IPS-NIHi7 (cell line): ENCODE data around the gene TRIM71.
A peak's percentile ranks its signal among the peaks of the same experiment; 100 is the strongest.

Experiments used
- DNase-seq: peaks from one replicate; pipeline ENCODE4 v3.0.0; 2012; ENCODE audit warnings: mixed read lengths; ENCODE audit errors: extremely low spot score

TRIM71 gene

DNA sequence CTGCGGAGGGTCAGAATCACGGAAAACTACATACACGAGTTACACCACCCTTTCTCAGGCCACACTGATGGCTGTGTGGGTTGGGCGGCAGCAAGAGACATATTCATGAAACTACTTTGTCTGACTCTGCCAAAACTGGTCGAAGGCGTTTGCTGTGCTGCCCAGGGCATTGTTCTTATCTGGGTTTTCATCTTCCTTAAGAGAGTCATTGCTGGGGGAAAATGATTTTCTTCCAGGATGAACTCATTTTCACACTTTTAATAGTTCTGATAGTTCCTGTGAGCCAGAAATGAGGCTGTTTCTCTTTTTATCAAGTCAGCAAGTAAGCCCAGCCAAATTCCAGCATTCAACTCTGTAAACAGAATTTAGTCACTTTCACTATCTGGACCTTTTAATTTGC, 47.6 kb downstream of the TRIM71 start:
- no peak for DNase-seq

- no peak for DNase-seq
Observed at GRCh38 chr3:32866533-32866932, 48.7 kb downstream of the TRIM71 start.

- DNase-seq, result no peak
Observed at GRCh38 chr3:32867954-32868353, 50.2 kb downstream of the TRIM71 start.

DNA sequence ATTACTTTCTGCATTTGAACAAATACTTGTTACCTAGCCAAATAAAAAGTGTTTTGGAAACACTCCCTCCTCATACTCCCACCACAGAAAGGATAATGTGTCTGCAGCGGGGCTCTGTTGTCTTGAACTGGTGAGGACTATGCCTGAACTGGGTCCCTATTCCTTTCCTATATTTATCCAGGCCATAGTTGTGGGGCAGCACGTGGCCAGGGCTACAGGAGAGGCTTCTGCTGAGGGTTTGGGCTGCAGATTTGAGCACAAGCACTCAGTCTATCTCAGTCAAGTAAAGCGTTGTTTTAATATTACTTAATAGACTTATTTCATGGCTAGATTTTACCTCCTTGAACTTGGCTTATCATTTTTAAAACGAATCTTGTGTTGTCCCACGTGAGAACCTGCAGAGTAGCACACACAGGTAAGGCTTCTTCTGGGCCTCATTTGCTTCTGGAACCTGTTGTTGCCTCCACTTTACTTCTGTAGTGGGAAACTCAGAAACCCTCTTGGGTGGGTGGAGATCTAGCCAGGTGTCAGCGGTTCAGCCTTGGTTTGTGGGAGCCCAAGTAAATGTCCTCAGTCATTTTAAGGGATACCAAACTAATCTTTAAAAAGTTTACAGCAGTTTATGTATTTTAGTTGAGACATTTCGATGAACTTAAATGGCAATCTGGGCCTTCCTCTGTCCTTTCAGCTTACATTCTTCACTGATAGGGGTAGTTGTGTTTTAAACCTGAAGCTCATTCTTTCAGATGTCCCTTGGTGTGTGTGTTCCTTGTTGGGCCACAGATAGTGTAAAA, 51.1 kb downstream of the TRIM71 start:
- no peak for DNase-seq

DNA sequence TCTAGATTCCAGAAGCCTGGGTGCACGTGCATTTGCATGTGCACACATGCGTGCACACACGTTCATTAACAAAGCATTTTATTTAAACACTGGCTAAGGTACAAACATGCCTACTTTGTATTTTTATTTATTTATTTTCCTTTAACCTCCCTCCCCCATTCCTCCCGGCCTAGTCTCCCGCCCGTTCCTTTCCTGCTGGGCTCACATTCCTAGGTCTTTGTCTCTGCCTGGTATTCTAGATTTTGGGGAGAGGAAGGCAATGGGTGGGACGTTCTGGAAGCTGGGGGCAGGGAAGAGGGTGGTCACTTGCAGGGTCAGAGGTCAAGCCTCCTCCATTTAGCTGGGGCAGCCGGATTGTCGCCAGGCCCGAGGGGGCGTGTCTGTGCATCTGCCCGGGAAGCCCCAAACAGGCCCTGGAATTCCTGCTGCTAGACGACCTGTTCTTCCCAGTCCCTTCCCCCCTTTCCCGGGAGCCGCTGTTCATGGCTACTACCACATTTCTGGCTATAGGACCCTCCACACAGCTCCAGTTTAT, 51.8 kb downstream of the TRIM71 start:
- DNase-seq, result peak; percentile 95

DNA sequence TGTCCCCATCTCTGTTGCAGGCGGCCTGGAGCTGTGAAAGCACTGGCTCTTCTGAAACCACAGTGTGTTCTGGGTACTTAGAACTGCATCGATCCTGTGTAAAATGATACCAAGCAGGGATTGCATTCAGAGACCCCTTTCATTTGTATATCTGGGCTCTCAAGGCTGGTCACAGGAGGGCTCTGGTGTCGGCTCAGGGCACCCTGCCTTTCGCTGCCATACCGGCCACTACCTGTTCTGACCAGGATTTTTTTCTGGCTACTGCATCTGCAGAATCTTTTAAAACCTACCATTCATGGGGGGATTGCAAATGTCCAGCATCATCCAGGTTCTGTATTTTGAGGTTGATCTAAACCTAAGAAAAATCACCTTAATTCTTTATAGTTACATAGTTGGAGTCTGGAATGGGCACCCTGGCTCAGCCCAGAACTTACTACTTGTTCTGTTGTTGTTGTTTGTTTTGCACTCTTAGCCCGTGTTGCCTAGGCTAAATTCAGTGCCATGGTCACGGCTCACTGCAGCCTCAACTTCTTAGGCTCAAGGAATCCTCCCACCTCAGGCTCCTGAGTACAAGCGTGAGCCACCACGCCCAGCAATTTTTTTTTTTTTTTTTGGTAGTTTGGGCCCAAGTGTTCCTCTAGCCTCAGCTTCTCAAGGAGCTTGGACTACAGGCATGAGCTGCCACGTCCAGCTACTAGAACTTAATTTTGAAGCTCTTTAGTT, 52.7 kb downstream of the TRIM71 start:
- no peak for DNase-seq

GRCh38 chr3:32871273-32871672, 53.5 kb downstream of the TRIM71 start:
- no peak for DNase-seq

DNA sequence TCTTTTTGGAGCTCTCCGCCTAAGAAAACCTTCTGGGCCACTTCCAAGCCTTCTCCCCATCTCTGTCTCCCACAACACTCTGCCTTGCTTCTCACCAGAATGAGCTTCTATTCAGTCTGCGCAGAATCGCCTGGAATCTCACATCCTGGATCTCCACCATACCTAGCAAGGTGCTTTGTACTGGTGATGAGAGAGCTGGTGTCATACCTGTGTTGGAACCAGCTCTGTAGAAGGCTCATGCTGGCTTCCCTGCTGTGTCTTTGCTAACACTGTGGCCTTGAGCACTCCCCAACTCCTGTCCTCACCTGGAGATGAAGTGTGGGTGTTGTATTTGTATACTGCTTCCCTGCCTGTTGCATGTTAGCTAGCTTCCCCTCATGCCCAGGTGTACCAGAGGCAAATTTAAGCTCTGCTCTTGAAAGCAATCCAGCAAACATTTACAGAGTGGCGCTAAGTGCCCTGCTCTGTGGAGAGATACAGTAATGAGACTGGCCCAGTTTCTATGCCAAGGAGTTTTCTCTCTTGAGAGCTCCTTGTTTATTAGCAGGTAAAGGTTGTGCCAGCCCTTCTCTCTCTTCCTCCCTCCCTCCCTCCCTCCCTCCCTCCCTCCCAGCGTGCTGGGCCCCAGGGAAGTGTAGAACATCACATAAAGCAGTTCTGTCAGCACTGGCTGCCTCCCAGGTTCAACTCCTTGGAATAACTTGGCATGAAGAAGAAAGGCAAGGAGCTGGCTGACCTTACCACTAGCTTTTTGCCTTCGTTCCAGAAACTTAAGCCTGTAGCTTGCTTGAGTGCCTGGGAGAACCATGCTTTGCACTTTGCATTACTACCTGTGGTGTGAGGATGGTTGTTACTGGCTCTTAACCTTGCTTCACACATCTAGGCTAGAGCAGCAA, 54.9 kb downstream of the TRIM71 start:
- no peak for DNase-seq

DNA sequence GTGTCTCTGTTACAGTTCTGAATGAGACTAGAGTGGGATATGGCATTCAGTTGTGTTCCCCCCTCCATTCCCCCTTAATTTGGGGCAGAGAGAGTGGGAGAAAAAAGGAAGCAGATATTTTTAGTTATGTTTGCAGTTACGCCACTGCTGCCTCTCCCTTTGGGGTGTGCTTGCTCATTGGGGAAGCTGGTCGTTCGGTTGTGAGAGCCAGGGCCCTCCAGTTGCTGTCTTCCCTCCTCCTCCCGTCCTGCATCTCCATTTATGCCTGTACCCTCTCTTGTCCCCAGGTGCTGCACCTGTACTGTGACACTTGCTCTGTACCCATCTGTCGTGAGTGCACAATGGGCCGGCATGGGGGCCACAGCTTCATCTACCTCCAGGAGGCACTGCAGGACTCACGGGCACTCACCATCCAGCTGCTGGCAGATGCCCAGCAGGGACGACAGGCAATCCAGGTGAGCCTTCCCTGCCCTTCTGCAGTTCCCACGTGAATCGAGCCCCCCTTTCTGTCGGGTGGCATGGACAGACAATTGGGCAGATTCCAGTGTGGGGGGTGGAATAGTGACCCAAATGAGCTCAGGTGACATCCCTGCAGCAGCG, 55.8 kb downstream of the TRIM71 start:
- no peak for DNase-seq

- DNase-seq, result no peak
Observed at GRCh38 chr3:32876920-32877319, 59.1 kb downstream of the TRIM71 start.

GRCh38 chr3:32877598-32877997, 59.8 kb downstream of the TRIM71 start:
- DNase-seq, result no peak

DNA sequence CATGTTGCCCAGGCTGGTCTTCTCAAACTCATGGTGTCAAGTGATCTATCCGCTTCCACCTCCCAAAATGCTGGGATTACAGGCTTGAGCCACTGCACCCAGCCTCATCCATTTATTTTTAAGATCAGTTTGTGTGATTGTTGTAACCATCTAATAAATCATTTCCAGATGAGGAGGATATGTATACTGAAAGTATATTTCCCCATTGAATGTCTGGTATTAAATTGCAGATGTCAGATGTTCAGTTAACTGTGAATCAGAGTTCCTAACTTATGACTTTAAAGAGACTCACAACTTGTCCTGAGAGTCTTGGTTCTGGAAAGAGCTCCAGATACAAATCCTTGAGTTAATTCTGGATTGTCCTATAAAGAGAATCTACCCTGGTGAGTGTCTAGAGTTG, 62.4 kb downstream of the TRIM71 start:
- DNase-seq, result no peak

DNA sequence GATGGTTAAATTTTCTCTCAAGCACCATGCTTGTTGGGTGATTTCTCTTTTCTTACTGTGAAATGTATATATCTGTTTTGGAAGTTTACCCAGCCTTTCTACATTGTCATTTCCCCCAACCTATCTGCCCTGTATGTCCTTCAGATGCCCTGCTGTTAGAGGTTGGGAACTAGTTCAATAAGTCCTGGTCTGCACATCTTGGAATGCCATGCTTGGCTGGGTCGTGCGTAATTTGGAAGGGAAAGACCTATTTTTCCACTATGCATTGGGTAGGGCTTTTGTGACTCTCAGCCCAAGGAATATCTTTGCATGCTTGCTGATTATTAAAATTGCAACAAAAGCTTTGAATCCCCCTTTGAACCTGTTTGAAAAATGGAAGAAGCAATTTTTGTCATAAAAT, 63.8 kb downstream of the TRIM71 start:
- no peak for DNase-seq

DNA sequence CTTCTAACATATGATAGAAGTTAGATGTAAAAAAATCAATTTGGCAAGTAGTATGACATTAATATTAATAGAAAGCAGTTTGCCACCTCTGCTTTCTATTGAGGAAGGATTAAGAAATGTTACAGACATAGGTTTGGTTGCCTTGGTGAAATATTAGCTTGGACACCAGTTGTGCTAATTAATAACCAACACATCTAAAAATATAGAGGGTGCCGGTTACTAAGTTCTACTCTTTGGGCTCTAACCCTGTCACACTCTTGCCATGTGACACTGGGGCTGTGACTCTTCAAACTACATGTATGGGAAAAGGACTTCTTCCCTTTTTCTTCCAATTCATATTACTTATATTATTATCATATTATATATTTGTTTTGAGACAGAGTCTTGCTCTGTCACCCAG, 64.4 kb downstream of the TRIM71 start:
- no peak for DNase-seq

DNA sequence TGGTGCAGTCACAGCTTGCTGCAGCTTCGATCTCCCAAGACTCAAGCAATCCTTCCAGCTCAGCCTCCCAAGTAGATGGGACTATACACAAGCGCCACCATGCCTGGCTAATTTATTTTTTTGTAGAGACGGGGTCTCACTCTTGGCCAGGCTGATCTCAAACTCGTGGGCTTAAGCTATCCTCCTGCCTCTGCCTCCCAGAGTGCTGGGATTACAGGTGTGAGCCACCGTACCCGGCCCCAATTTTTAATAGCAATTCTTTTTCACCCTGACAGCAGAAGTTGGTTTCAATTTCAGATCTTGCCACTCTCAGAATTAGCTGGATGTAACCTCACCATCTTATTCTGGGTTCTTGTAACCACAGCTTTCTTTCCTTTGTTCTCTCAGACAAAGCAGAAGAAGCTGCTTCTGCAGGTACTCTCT, 64.8 kb downstream of the TRIM71 start:
- DNase-seq, result no peak

GRCh38 chr3:32883817-32884216, 66.0 kb downstream of the TRIM71 start:
- DNase-seq, result no peak

DNA sequence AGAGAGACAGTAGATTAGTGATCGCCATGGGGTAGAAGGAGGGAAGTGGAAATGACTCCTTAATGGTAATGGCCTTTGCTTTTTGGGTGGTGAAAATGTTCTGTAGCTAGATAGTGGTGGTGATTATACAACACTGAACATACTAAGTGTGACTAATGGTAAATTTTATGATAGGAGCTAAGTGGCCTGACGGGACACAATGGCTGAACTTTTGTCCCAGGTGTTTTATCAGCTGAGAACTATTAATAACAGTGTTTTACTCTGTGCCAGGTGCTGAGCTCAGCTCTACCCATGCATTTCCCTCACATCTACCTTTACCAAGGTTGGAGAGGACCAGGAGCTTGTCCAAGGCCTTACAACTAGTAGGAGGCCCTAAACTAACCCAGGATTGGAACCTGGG, 66.8 kb downstream of the TRIM71 start:
- no peak for DNase-seq

GRCh38 chr3:32885283-32885901, 67.6 kb downstream of the TRIM71 start:
- no peak for DNase-seq

- no peak for DNase-seq
Observed at GRCh38 chr3:32886296-32886695, 68.5 kb downstream of the TRIM71 start.

GRCh38 chr3:32886911-32887310, 69.1 kb downstream of the TRIM71 start:
- no peak for DNase-seq

- DNase-seq, result no peak
Observed at GRCh38 chr3:32888739-32889138, 70.9 kb downstream of the TRIM71 start.
